Measurements from ENCODE around the gene OSBP2. TPM values are rescaled to one million over a fixed set of nuclear protein-coding genes. Genes with fewer than 3 reads are reported as not detected.

The OSBP2 gene
- polyA plus RNA-seq, 1 donor (not counting 4 experiments of a cell fraction or from before 2014, with no cell fraction given), result 3.0 TPM

GRCh38 chr22:30918761-30919160 is 224.1 kb downstream of the OSBP2 start:
- Histone ChIP-seq H3K9me3 (ENCODE audit: control insufficient read depth, low read depth, low read length) (no peaks in the 10 kb centered on the region), H3K79me2 (ENCODE audit: control insufficient read depth, insufficient read depth, low read length) (no peaks in the 10 kb centered on the region), H3K9me1 (ENCODE audit: control insufficient read depth, extremely low read depth, insufficient read depth, low read length) (no peaks in the 10 kb centered on the region), H3K4me3 (ENCODE audit: control insufficient read depth in 2 of 3, extremely low read depth in 1 of 3, insufficient read depth in 2 of 3, low read depth in 1 of 3, low read length in 3 of 3) (no peak overlapping the region), H3K36me3 (ENCODE audit: control insufficient read depth in 2 of 2, extremely low read depth in 1 of 2, insufficient read depth in 2 of 2, low read length in 2 of 2) (no peaks in the 10 kb centered on the region), H3K4me1 (ENCODE audit: control insufficient read depth, extremely low read depth, insufficient read depth, low read length) (peaks cover 4% of the 10 kb centered on the region), H4K20me1 (ENCODE audit: control insufficient read depth, extremely low read depth, insufficient read depth, low read length) (no peaks in the 10 kb centered on the region), H3K27ac (ENCODE audit: control insufficient read depth, insufficient read depth, low read length) (no peak overlapping the region), H3K9ac (ENCODE audit: control insufficient read depth, extremely low read depth, insufficient read depth, low read length) (no peak overlapping the region), H2AFZ (ENCODE audit: control insufficient read depth, low read length) (no peak overlapping the region), H3K27me3 (ENCODE audit: control insufficient read depth, extremely low read depth, insufficient read depth, low read length) (no peaks in the 10 kb centered on the region), H3K4me2 (ENCODE audit: control insufficient read depth, extremely low read depth, insufficient read depth, low read depth, low read length) (no peak overlapping the region)
- no peak for FAIRE-seq
- DNase-seq (ENCODE audit: low read depth, low spot score), result no peak
- TF ChIP-seq, protein P1, sequence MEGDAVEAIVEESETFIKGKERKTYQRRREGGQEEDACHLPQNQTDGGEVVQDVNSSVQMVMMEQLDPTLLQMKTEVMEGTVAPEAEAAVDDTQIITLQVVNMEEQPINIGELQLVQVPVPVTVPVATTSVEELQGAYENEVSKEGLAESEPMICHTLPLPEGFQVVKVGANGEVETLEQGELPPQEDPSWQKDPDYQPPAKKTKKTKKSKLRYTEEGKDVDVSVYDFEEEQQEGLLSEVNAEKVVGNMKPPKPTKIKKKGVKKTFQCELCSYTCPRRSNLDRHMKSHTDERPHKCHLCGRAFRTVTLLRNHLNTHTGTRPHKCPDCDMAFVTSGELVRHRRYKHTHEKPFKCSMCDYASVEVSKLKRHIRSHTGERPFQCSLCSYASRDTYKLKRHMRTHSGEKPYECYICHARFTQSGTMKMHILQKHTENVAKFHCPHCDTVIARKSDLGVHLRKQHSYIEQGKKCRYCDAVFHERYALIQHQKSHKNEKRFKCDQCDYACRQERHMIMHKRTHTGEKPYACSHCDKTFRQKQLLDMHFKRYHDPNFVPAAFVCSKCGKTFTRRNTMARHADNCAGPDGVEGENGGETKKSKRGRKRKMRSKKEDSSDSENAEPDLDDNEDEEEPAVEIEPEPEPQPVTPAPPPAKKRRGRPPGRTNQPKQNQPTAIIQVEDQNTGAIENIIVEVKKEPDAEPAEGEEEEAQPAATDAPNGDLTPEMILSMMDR (optimal IDR thresholded peaks at IDR 0.05 in 1 of 3, IDR thresholded peaks at IDR 0.05 in 1 of 3, conservative IDR thresholded peaks at IDR 0.05 in 1 of 3; ENCODE audit: extremely low read depth in 1 of 3, insufficient read depth in 2 of 3, low read length in 3 of 3), result no peak
- TF ChIP-seq EZH2 (IDR thresholded peaks at IDR 0.05; ENCODE audit: low read length), result no peak
- dilution Hi-C loops (cut with MboI; ENCODE audit: extremely low pct_ligation_motif_present, low sequenced_read_pairs), result no loop called here

GRCh38 chr22:30919973-30920372 is 225.3 kb downstream of the OSBP2 start:
- TF ChIP-seq EZH2 (IDR thresholded peaks at IDR 0.05; ENCODE audit: low read length), result no peak
- TF ChIP-seq, protein P1 (optimal IDR thresholded peaks at IDR 0.05 in 1 of 3, IDR thresholded peaks at IDR 0.05 in 1 of 3, conservative IDR thresholded peaks at IDR 0.05 in 1 of 3; ENCODE audit: extremely low read depth in 1 of 3, insufficient read depth in 2 of 3, low read length in 3 of 3), result no peak
- no peaks in the 10 kb centered on the region for H3K79me2 ChIP-seq (ENCODE audit: control insufficient read depth, insufficient read depth, low read length)
- no peaks in the 10 kb centered on the region for H3K27me3 ChIP-seq (ENCODE audit: control insufficient read depth, extremely low read depth, insufficient read depth, low read length)
- no peaks in the 10 kb centered on the region for H4K20me1 ChIP-seq (ENCODE audit: control insufficient read depth, extremely low read depth, insufficient read depth, low read length)
- dilution Hi-C loops (cut with MboI; ENCODE audit: extremely low pct_ligation_motif_present, low sequenced_read_pairs), result no loop called here
- no peaks in the 10 kb centered on the region for H3K9me1 ChIP-seq (ENCODE audit: control insufficient read depth, extremely low read depth, insufficient read depth, low read length)
- peaks cover 0 to 2% of the 10 kb centered on the region in 2 experiments for H3K36me3 ChIP-seq (ENCODE audit: control insufficient read depth in 2 of 2, extremely low read depth in 1 of 2, insufficient read depth in 2 of 2, low read length in 2 of 2)
- H3K4me1 ChIP-seq (ENCODE audit: control insufficient read depth, extremely low read depth, insufficient read depth, low read length), result peaks cover 4% of the 10 kb centered on the region
- DNase-seq (ENCODE audit: low read depth, low spot score) (no peak), FAIRE-seq (no peak)
- H3K9me3 ChIP-seq (ENCODE audit: control insufficient read depth, low read depth, low read length), result no peaks in the 10 kb centered on the region
- no peak overlapping the region for H2AFZ ChIP-seq (ENCODE audit: control insufficient read depth, low read length)
- H3K27ac ChIP-seq (ENCODE audit: control insufficient read depth, insufficient read depth, low read length), result no peak overlapping the region
- H3K4me3 ChIP-seq (ENCODE audit: control insufficient read depth in 2 of 3, extremely low read depth in 1 of 3, insufficient read depth in 2 of 3, low read depth in 1 of 3, low read length in 3 of 3), result no peak overlapping the region
- no peak overlapping the region for H3K4me2 ChIP-seq (ENCODE audit: control insufficient read depth, extremely low read depth, insufficient read depth, low read depth, low read length)
- H3K9ac ChIP-seq (ENCODE audit: control insufficient read depth, extremely low read depth, insufficient read depth, low read length), result no peak overlapping the region

Data from keratinocyte (primary cell).